Medulla oblongata (tissue), 1 donor: ENCODE data around the gene GBP1.

ENCODE experiments used
- DNase-seq: peaks from one replicate; pipeline ENCODE4 v3.0.0-alpha.2; 2015; ENCODE audit errors: extremely low spot score

The GBP1 gene

GRCh38 chr1:89008511-89008910, 56.5 kb downstream of the GBP1 start:
- no peak for DNase-seq

- peak; percentile 78 for DNase-seq
Measured at GRCh38 chr1:89005286-89006151, 59.5 kb downstream of the GBP1 start.
